ENCODE results near the gene NSUN2. TPM values are rescaled to one million over a fixed set of nuclear protein-coding genes. Genes with fewer than 3 reads are reported as not detected.

NSUN2 gene
- 10 to 100 TPM; 48.3 to 50.8 TPM for total RNA-seq
- polyA plus RNA-seq (2013, experiment 1 of 2): 49.3 TPM
- 77.2 TPM for polyA plus RNA-seq (2013, experiment 2 of 2)
- total RNA-seq: 55.9 to 372 (median 123) reads per million in 172 experiments

DNA sequence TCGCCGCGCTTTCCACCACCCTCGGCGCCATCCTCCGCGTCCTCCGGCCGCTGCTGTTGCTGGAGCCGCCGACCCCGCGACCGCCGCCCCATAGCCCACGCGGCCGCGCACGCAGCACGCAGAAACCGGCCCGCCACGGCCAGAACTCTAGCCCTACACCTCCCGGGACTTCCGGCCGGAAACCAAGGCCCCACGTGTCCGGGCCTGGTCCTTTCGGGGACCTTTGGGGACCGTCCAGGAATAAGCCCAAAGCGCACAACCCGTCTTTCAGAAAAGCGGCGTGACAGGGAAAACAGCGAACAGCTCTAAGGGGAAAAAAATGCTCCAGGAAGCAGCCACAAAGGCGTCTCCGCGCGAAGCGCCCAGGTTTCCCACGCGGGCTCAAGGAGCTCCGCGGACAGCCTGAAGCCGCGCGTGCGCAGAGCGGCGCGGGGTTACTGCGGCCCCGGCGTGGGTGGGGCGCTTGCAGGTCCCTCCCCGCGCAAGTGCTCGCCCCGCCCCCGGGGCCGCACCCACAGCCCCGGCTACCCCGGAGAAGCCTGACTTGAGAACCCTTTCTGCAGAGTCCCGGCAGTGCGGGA, at the start of gene NSUN2, which contains the start of gene SRD5A1:
NSUN2 (minus strand) TSS at position 157 of the 581 bp plus-strand sequence; CDS start at position 92, 65 bp downstream.
SRD5A1 (plus strand) TSS at position 553 of the 581 bp plus-strand sequence. CDS start 137 bp downstream, outside the sequence.
- Histone ChIP-seq H3K27me3 (ENCODE audit: control insufficient read depth in 1 of 2, insufficient read depth in 2 of 2, low read length in 2 of 2) (no peaks in the 10 kb centered on the region), H3K9me3 (ENCODE audit: control insufficient read depth in 1 of 2, insufficient read depth in 1 of 2, low read length in 2 of 2) (no peaks in the 10 kb centered on the region), H3K36me3 (ENCODE audit: insufficient read depth, low read length) (peaks cover 25% of the 10 kb centered on the region), H3K4me1 (ENCODE audit: insufficient read depth, low read length) (peaks cover 33% of the 10 kb centered on the region), H3K4me3 (ENCODE audit: low read length) (peak within 1 kb of the TSS; percentile 87), H3K27ac (ENCODE audit: low read depth in 1 of 2, low read length in 2 of 2) (peak within 1 kb of the TSS; percentile 62 to 98)
- Mint-ChIP-seq H3K36me3 (ENCODE audit: low read depth) (peaks cover 51% of the 10 kb centered on the region), H3K4me1 (ENCODE audit: low read depth) (peaks cover 54% of the 10 kb centered on the region), H3K4me3 (peak within 1 kb of the TSS; percentile 90), H3K9me3 (no peaks in the 10 kb centered on the region), H3K27ac (peak within 1 kb of the TSS; percentile 93), H3K27me3 (no peaks in the 10 kb centered on the region)
- TF ChIP-seq, protein P1, sequence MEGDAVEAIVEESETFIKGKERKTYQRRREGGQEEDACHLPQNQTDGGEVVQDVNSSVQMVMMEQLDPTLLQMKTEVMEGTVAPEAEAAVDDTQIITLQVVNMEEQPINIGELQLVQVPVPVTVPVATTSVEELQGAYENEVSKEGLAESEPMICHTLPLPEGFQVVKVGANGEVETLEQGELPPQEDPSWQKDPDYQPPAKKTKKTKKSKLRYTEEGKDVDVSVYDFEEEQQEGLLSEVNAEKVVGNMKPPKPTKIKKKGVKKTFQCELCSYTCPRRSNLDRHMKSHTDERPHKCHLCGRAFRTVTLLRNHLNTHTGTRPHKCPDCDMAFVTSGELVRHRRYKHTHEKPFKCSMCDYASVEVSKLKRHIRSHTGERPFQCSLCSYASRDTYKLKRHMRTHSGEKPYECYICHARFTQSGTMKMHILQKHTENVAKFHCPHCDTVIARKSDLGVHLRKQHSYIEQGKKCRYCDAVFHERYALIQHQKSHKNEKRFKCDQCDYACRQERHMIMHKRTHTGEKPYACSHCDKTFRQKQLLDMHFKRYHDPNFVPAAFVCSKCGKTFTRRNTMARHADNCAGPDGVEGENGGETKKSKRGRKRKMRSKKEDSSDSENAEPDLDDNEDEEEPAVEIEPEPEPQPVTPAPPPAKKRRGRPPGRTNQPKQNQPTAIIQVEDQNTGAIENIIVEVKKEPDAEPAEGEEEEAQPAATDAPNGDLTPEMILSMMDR (IDR thresholded peaks at IDR 0.05): no peak
- intact Hi-C loops (cut with DNase I, micrococcal nuclease): loop anchor here (1.0 to 10.0 kb wide), 6 partner anchors 80 to 1242 kb away; partner anchors contain the start of genes TENT4A (in 2 of the 2), ICE1 (in 1 of the 2) and MED10 (in 1 of the 2)
- ChIA-PET CTCF (interaction anchor here (1.1 to 2.1 kb wide), 2 partner anchors 79 to 113 kb away, joined by 5 to 13 read pairs; no protein-coding TSS in a partner anchor), POLR2A (interaction anchor here (0.7 to 2.6 kb wide), 12 partner anchors 79 to 1217 kb away, joined by 3 to 32 read pairs (median 7); partner anchors contain the start of genes ICE1, MED10 and TENT4A)
- DNase-seq (peak; percentile 78 to 97 (median 90)), ATAC-seq (ENCODE audit: poor library complexity) (peak; percentile 88)

DNA sequence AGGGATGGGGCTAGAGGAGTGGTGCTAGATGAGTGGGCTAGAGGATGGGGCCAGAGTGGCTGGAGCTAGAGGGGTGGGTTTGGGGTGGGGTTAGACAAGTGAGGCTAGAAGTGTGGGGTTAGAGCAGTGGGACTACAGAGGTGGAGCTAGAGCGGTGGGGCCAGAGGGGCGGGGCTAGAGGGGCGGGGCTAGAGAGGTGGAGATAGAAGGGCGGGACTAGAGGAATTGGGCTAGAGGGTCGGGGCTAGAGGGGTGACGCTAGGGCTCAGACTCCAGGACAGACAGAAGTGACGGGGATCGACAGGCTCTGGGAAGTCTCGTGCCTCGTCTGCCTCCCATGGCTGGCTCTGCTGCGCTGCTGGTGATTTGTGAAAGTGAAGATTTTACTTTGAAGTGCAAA, 49.4 kb upstream of the NSUN2 start:
- Mint-ChIP-seq H3K27me3 (peaks cover 67% of the 10 kb centered on the region), H3K36me3 (ENCODE audit: low read depth) (no peaks in the 10 kb centered on the region), H3K4me3 (no peak overlapping the region), H3K9me3 (no peaks in the 10 kb centered on the region), H3K27ac (no peak overlapping the region), H3K4me1 (ENCODE audit: low read depth) (peaks cover under 1% of the 10 kb centered on the region)
- Histone ChIP-seq H3K9me3 (ENCODE audit: control insufficient read depth in 1 of 2, insufficient read depth in 1 of 2, low read length in 2 of 2) (peaks cover 0 to 3% of the 10 kb centered on the region in 2 experiments), H3K36me3 (ENCODE audit: insufficient read depth, low read length) (no peaks in the 10 kb centered on the region), H3K4me3 (ENCODE audit: low read length) (no peak overlapping the region), H3K27ac (ENCODE audit: low read depth in 1 of 2, low read length in 2 of 2) (no peak overlapping the region), H3K27me3 (ENCODE audit: control insufficient read depth in 1 of 2, insufficient read depth in 2 of 2, low read length in 2 of 2) (peaks cover 8 to 33% of the 10 kb centered on the region in 2 experiments), H3K4me1 (ENCODE audit: insufficient read depth, low read length) (peaks cover 7% of the 10 kb centered on the region)
- intact Hi-C loops (cut with DNase I, micrococcal nuclease): no loop called here
- ATAC-seq (ENCODE audit: poor library complexity) (no peak), DNase-seq (no peak)
- TF ChIP-seq, protein P1 (IDR thresholded peaks at IDR 0.05): no peak
- ChIA-PET POLR2A (no interaction called here), CTCF (no interaction called here)

DNA sequence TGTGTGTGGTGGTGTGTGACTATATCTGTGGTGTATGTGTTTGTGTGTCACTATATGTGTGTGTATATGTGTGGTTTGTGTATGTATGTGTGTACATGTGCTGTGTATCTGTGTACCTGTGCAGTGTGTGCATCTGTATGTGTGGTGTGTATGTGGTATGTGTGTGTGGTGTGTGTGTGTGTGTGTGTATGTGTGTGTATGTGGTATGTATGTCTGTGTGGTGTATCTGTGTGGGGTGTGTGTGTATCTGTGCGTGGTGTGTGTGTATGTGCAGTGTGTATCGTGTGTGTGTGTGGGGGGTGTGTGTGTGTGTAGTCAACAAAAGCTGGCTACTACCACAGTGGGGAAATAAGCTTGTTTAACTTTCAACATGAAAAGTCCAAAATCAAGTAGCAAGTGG, 48.8 kb upstream of the NSUN2 start:
- CTCF ChIA-PET: no interaction called here
- Mint-ChIP-seq H3K4me3 (no peak overlapping the region), H3K4me1 (ENCODE audit: low read depth) (no peaks in the 10 kb centered on the region), H3K27me3 (peaks cover 61% of the 10 kb centered on the region), H3K27ac (no peak overlapping the region), H3K36me3 (ENCODE audit: low read depth) (no peaks in the 10 kb centered on the region), H3K9me3 (no peaks in the 10 kb centered on the region)
- POLR2A ChIA-PET: no interaction called here
- TF ChIP-seq, protein P1 (IDR thresholded peaks at IDR 0.05): no peak
- Histone ChIP-seq H3K36me3 (ENCODE audit: insufficient read depth, low read length) (no peaks in the 10 kb centered on the region), H3K9me3 (ENCODE audit: control insufficient read depth in 1 of 2, insufficient read depth in 1 of 2, low read length in 2 of 2) (no peaks in the 10 kb centered on the region), H3K4me1 (ENCODE audit: insufficient read depth, low read length) (peaks cover 1% of the 10 kb centered on the region), H3K4me3 (ENCODE audit: low read length) (no peak overlapping the region), H3K27me3 (ENCODE audit: control insufficient read depth in 1 of 2, insufficient read depth in 2 of 2, low read length in 2 of 2) (peaks cover 8 to 32% of the 10 kb centered on the region in 2 experiments), H3K27ac (ENCODE audit: low read depth in 1 of 2, low read length in 2 of 2) (no peak overlapping the region)
- DNase-seq (no peak), ATAC-seq (ENCODE audit: poor library complexity) (no peak)
- intact Hi-C loops (cut with DNase I, micrococcal nuclease): no loop called here

Measured in CD4-positive, alpha-beta T cell (primary cell).